Loucy (cell line): ENCODE results near the gene GK2.

Experiments used
- H2AFZ ChIP-seq: fragments of 200-600 bp; sonication (generic); 2 replicates; pipeline ENCODE4 v1.6.0; 2016; ENCODE audit warnings: antibody characterized with exemption, mild to moderate bottlenecking, low read length, moderate library complexity
- H3F3A ChIP-seq: fragments of 200-600 bp; 2 replicates; pipeline ENCODE4 v1.6.0; 2016; ENCODE audit warnings: antibody characterized with exemption, low read depth, mild to moderate bottlenecking
- H3K27me3 ChIP-seq: fragments of 200-600 bp; sonication (generic); 2 replicates; pipeline ENCODE4 v1.6.1; 2014; ENCODE audit warnings: low read length, mild to moderate bottlenecking; ENCODE audit not compliant: insufficient read depth, poor library complexity, severe bottlenecking
- H3K36me3 ChIP-seq: fragments of 200-600 bp; sonication (generic); 2 replicates; pipeline ENCODE4 v1.6.1; 2016; ENCODE audit warnings: low read length; ENCODE audit not compliant: insufficient read depth
- H3K4me1 ChIP-seq: fragments of 200-600 bp; sonication (generic); 2 replicates; pipeline ENCODE4 v1.5.1; 2014; ENCODE audit warnings: low read length, mild to moderate bottlenecking; ENCODE audit not compliant: insufficient read depth, poor library complexity, severe bottlenecking
- H3K4me2 ChIP-seq: fragments of 200-600 bp; sonication (generic); 2 replicates; pipeline ENCODE4 v1.6.0; 2014; ENCODE audit warnings: antibody characterized with exemption, low read length, low read depth, mild to moderate bottlenecking; ENCODE audit not compliant: poor library complexity, severe bottlenecking
- H3K4me3 ChIP-seq: fragments of 200-600 bp; sonication (generic); 2 replicates; pipeline ENCODE4 v1.5.1; 2014; ENCODE audit warnings: low read length, mild to moderate bottlenecking, mixed read lengths; ENCODE audit not compliant: poor library complexity, severe bottlenecking
- H3K79me2 ChIP-seq: fragments of 200-600 bp; sonication (generic); 2 replicates; pipeline ENCODE4 v1.6.1; 2014; ENCODE audit warnings: low read length; ENCODE audit not compliant: insufficient read depth
- H3K9ac ChIP-seq: fragments of 200-600 bp; sonication (generic); 2 replicates; pipeline ENCODE4 v1.6.0; 2014; ENCODE audit warnings: mild to moderate bottlenecking, low read depth, low read length, moderate library complexity; ENCODE audit not compliant: poor library complexity, severe bottlenecking
- H3K9me2 ChIP-seq: fragments of 200-600 bp; sonication (generic); replicated peaks from 2 replicates; pipeline ENCODE4 v1.6.1; 2016; ENCODE audit warnings: low read depth, low read length, mixed read lengths
- H3K9me3 ChIP-seq: fragments of 200-600 bp; sonication (generic); 2 replicates; pipeline ENCODE4 v1.6.1; 2014; ENCODE audit warnings: mild to moderate bottlenecking, antibody characterized with exemption, low read length, low read depth; ENCODE audit not compliant: insufficient read depth
- H4K20me1 ChIP-seq: fragments of 200-600 bp; sonication (generic); 2 replicates; pipeline ENCODE4 v1.6.0; 2014; ENCODE audit warnings: antibody characterized with exemption, low read length, mild to moderate bottlenecking; ENCODE audit not compliant: insufficient read depth, poor library complexity, severe bottlenecking
- CTCF ChIP-seq: fragments of 200-600 bp; sonication (generic); conservative IDR thresholded peaks from 2 replicates; pipeline ENCODE4 v1.5.1; 2014; ENCODE audit warnings: mild to moderate bottlenecking, antibody characterized with exemption, low read length
- EZH2phosphoT487 ChIP-seq: fragments of 200-600 bp; IDR thresholded peaks from 2 replicates; pipeline ENCODE4 v1.6.1; 2018; ENCODE audit warnings: antibody characterized with exemption, mild to moderate bottlenecking, moderate library complexity, borderline replicate concordance

The GK2 gene

GRCh38 chr4:79408063-79408462, at the start of gene GK2:
Gene GK2, minus strand, starts transcription at chr4:79408228. Its CDS starts 28 bp downstream, at chr4:79408200.
- Histone ChIP-seq H3K4me1 (no peaks in the 10 kb centered on the region), H2AFZ (no peak within 1 kb of the TSS), H3K36me3 (no peaks in the 10 kb centered on the region), H3K9me3 (no peaks in the 10 kb centered on the region), H3F3A (no peaks in the 10 kb centered on the region), H3K9me2 (no peaks in the 10 kb centered on the region), H3K4me2 (no peak within 1 kb of the TSS), H3K4me3 (no peak within 1 kb of the TSS), H3K27me3 (no peaks in the 10 kb centered on the region), H3K9ac (no peak within 1 kb of the TSS), H3K79me2 (no peaks in the 10 kb centered on the region), H4K20me1 (no peaks in the 10 kb centered on the region)
- TF ChIP-seq EZH2phosphoT487 (no peak), CTCF (no peak)

- Histone ChIP-seq H3K4me1 (no peaks in the 10 kb centered on the region), H3F3A (no peaks in the 10 kb centered on the region), H3K79me2 (no peaks in the 10 kb centered on the region), H3K9me3 (no peaks in the 10 kb centered on the region), H2AFZ (no peak overlapping the region), H3K9ac (no peak overlapping the region), H3K36me3 (no peaks in the 10 kb centered on the region), H3K9me2 (no peaks in the 10 kb centered on the region), H3K27me3 (no peaks in the 10 kb centered on the region), H4K20me1 (no peaks in the 10 kb centered on the region), H3K4me3 (no peak overlapping the region), H3K4me2 (no peak overlapping the region)
- TF ChIP-seq EZH2phosphoT487 (no peak), CTCF (no peak)
Measured at GRCh38 chr4:79455216-79455615, 47.2 kb upstream of the GK2 start.

- H3K4me1 ChIP-seq = no peaks in the 10 kb centered on the region
Measured at GRCh38 chr4:79454656-79455055, 46.6 kb upstream of the GK2 start.

More at GRCh38 chr4:79454656-79455055, 46.6 kb upstream of the GK2 start:
- Histone ChIP-seq H3F3A (no peaks in the 10 kb centered on the region), H3K79me2 (no peaks in the 10 kb centered on the region), H2AFZ (no peak overlapping the region), H3K4me2 (no peak overlapping the region), H4K20me1 (no peaks in the 10 kb centered on the region), H3K36me3 (no peaks in the 10 kb centered on the region), H3K9me2 (no peaks in the 10 kb centered on the region), H3K9ac (no peak overlapping the region), H3K4me3 (no peak overlapping the region), H3K27me3 (no peaks in the 10 kb centered on the region), H3K9me3 (no peaks in the 10 kb centered on the region)
- TF ChIP-seq EZH2phosphoT487 = no peak
- TF ChIP-seq CTCF = no peak
